Inflammatory macrophage treated with lipopolysaccharide for 4 hours (primary cell): ENCODE data around the gene ALKAL2.

Experiments
- DNase-seq: peaks from one replicate; pipeline ENCODE4 v3.0.0-alpha.2; 2020

ALKAL2 gene

DNA sequence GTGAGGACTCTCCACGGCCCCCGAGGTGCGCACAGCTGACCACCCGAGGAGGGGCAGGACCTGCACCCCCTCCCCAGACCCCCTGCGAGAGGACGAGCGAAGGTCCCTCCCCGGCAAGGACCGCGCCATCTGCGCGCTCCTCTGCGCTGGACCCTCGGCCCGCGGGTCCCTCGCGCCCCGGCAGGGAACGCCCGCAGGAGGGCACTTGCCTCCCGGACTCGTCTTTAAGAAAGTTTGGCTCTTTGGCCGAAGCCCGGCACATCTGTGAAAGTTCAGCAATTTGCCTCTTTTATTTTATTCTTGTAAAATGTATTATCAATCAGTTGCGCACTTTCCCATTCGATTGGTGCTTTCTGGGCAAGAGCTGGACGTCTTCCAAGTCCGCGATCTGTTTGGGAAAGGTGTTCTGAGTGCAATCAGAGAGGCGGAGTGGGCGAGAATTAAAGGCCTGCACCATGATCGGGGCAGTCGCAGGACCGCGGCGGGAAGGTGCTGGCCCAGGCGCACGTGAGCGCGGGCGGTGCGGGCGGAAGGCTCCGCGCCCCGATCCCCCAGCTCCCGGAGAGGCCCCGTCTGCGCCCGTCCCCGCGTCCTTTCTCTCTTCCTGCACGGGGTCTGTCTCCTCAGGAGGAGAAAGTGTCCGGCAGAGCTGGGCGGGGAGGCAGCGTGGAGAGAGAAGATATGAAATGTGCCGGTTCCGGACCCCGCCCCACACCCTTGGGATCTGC, 1.6 kb upstream of the ALKAL2 start:
- DNase-seq = no peak

DNA sequence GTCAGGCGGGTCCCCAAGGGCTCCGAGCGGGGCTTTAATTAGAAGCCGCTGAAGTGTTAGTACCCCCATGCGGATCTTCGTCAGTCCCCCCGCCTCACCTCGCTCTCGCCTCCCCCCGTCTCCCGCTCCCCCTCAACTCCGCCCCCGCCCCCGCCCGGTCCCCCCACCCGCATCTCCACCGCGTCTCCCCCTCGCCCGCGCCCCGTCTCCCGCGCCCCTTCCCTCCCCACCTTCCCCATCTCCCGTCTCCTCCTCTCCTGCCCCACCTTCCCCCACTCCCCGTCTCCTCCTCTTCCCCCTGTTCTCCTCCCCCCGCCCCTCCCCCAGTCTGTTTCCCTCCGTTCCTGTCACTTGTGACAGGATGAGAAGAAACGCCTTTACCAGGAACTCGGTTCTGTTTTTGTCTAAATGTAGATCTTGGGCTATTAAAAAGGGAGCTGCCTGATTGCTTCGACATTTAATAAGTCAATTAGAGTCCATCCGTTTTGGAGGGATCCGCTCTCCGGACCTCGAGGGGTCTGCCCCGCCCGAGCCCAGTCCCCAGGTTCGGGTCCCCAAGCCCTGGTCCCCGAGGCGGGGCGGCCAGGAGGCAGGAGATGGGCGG, 969 bp upstream of the ALKAL2 start:
- no peak for DNase-seq

DNA sequence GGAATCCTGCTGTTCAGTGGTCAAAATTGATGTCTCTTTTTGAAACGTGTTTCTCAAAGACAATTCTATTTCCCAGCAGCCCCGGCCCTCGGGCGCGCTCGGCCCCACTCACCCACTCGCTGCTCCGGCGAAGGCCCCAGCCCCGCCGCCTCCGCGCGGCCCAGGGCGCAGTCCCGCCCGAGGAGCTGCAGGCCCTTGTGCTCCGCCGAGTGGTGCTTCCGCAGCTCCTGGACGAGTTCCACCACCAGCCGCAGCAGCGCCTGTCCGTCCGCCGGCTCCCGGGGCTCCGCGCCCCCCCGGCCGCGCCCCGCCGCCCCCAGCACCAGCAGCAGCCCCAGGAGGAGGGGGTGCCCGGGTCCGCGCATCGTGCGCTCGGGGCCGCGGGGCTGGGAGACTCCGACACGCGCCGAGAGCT, 413 bp downstream of the ALKAL2 start:
- no peak for DNase-seq

DNA sequence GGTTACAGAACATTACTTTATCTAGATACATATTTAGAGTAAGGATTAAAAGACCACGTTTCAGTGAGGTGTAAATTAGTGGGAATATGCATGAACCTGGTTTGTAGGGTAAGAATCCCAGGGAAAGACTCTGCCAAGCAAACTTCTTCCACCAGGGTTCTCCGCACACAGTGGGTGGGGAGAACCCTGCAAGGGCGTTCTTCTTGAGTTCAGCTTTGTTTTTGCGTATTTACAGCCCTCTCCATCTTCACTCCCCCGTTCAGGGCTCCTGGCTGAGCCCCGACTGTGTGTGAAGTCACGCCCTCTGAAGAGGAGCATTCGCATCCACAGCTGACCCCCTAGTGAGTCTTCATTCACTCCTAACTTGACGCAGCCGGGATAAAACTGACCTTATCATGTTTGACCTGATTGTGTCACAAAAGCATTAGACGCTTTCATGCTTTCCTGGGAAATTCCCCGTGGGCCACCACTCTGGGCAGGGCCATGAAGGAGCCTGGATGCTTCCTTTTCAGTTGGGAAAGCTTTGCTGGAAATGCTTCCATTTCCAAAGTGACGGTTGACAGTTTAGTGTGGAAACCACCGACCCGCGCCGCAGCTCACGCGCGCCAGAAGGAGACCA, 1.0 kb downstream of the ALKAL2 start:
- DNase-seq = peak; percentile 12

DNA sequence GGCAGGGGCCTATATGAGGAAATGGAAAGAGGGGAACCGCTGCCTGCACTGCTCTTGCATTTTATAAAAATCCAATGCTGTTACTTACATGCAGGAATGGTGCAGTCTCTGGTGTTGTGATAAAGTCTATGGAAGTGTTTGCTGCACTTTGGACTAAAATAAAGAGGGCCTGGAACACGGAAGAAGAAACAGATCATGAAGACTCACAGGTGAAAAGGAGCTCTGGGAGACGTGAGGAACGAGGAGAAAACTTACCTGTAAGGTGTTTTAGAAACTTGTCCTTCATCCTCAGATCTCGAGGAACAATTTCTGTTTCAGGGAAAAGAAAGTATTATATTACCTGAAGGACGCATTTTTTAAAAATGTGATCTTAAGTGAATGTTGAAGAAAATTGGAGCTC, 1.9 kb downstream of the ALKAL2 start:
- DNase-seq = no peak

DNA sequence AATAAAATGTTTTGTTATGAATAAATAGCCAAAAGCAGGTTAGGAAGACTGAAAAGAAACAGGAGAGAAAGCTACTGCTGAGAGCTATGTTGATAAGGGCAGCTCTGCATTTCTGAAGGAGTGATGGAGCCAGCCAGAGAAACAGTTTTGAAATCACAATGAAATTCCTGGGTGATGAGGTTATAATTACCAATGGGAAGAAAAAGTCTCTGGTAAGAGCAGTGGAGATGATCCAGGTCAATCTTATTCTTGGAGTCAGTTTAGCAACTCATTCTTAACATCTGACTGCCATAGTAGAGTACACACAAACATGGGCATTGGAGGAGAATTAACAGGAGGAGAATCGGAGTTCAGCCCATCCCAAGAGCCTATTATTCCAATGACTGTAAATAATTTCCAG, 2.4 kb downstream of the ALKAL2 start:
- no peak for DNase-seq

DNA sequence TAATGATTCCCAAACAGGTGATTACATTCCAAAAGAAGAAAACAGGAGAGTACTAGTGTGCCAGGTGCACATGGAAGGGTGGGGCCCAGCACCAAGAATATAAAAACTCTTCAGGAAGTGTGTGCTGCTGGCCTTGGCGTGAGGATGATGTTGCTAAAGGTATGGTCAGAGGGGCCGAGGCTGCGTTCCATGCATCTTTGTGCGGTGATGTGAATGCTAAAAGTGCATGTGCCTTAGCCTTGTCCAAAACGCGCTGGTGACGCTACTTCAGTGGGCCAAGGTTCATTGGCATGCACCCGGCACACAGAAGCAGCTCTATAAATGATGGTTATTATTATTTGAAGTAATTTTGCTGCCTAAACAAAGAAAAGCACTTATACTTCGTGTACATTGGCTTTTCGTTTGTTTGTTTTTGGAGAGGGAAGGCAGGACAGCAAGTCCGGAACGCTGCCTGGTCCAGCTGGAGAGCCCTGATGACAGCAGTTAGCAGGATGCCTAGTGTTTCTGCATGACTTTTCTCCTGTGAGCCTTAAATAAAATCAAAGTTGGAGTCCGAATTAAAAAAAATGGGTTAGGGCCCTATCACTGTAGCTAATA, 2.9 kb downstream of the ALKAL2 start:
- DNase-seq = no peak

DNA sequence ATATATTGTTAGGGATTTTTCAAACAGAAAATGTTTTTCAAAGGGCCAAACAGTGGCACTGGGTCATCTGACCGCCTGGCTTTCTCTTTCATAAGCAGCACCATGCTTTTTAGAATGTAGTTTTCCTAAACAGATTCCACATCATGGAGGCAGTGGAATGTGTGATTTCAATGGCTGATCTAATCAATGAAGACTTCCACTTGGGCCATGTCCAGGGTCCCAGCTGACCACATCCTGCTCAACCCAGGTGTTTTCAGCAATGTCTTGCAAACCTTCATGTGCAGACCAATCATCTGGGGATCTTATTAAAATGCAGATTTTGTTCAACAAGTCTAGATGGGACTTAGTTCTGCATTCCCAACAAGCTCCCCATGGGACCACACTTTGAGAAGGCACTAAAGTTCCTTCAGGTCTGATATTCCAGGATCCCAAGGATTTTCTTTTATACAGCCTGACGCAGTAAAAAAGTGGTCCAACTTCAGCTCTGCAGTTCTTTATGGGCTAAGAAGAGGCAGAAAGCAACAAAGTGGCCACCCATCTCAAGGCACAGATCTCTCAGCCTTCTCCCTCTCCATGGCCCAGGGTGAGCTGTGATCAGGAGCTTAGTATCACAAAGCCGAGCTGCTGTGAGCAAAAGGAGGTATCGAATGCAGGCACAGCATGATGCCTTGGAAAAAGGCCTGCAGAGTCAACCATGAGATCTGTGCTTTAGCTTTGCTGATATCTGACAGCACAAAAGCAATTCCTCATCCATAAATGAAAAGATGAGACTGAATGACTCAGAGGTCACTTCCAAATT, 3.7 kb downstream of the ALKAL2 start:
- DNase-seq = no peak

DNA sequence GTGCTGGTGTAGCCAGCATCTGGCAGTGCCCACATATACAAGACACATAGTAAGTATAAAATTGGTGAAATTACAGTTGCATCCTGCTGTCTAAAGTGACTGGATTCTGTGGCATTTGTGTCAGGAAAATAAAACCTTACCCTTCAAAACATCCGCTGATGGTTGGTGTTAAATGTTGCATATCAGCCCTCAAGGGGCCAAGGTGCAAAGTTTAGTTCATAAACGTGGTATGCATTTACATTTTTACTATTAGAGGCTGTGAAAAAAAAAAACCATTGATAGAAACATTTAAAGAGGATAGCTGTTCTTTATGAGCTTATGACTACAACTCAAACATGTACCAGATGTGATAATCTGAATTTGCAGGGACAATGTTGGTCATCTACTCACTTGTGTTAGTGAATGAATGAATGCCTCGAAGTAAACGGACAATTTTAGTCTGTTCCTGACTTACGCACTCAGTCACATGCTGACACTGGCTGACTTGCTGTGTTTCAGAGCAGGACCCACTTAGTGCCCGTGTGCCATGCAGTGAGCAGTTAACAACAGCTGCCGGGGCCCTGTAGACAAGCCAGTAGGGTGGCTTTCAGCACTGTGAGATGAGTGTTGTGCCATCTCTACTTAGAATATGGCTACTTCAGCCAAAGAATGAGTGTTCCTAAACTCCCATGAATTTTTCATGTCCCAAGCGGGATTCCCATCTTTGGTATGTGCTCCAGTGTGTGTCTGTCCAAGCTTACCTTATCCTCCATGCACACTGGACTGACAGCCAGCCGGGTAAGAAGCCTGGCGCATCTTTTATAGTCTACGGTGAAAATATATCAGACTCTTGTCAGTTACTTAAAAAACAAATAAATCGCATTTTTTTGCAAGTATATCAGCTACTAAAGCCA, 5.3 kb downstream of the ALKAL2 start:
- DNase-seq = no peak

DNA sequence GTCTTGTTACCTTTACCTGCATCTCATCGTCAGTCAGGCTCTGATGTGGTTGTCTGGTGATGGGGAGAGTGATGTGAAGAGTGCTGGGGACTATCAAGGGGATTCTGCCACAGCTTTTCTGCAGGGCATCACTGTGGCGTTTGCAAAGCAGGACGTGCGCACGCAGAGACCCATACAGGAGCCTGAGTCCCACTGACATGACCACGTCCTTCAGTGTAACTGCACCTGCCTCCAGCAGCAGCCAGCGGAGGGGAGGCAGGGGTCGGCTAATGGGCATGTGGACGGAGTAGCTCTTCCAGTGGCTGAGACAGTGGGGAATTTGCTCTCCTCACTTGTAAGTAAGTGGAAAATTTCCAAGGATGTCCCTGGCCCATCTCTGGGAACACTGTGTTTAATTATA, 6.5 kb downstream of the ALKAL2 start:
- no peak for DNase-seq

DNA sequence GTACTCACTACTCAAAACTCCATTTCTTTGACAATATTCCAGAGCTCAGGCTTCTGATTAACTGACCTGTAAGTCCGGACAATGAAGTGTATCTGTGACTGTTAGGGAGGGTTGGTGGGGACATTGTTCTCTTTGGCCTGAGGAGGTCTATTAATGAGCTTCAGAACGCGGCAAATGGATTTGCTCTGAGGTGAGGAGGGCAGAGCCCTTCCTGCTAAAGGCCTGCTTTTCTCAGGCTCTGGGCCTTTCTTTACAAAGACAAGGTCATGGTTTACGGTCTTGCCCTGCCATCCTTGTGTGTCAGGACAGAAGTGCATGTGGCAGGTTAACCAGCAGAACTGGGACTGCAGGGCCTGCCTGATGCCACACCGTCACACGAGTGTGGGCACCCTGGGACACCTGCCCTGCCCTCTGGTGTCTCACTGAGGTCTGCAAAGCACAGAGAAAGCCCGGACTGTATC, 7.2 kb downstream of the ALKAL2 start:
- no peak for DNase-seq

DNA sequence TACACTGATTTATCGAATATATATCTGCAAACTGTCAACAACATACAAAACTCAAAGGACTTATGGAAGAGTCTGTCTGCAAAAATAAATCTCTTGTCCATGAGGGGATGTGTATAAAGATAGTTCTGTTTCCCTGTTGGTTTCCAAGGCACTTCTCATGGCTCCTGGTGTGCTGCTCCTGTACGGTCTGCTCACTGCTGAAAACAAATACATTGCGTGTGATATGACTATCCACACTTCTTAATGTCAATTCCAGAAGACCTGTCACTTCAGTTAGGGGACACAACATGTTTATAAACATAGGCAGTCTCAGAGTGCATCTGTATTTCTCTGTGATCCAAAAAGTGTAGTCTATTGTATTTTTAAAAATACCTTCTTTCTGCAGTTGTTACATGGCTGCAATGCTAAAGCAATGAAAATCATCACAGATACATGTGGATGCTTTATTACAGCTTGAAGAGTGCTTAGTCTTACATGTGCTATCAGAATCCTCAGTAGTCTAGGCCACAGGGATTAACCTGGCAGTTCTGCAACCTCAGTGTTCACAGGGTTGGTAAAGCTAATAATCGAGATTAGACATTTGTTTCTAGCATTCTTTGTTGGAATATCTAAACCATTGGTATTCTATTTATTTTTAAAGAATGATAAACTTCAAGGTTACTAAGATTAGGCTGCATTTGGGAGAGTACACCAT, 7.8 kb downstream of the ALKAL2 start:
- DNase-seq = no peak

DNA sequence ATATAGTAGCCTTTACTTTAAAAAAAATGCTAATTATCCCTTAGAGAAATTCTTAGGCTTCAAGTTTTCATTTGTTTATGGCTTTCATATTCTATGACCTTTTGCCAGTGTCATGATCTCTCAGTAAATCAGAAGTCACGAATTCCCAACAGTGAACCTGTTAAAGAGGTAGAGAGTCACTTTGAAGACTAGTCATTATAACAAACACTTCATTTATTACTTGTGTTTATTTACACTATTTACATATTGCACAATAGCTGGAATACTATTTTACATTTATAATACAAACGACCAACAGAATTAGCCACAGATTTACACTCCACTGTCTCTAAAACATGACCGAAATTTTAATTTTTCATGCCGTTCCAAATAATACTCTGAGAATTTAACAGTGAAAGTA, 8.5 kb downstream of the ALKAL2 start:
- no peak for DNase-seq

DNA sequence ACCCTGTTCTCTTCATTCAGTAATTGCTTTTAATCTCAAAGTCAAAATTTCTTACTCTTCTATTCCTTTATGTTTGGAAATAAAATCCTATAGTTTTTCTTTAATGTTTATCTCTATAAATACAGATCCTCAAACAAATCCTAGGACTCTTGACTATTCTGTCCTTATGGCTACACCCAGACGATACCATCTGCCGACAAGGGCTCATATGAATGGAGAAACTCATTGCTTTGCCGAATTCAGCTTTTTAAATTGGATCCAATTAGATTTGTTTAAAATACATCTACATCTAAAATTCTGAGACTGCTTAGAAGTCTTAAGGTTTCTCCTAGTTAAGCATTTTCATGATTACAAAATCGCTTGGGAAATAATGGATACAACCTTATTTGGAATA, 9.0 kb downstream of the ALKAL2 start:
- DNase-seq = no peak

DNA sequence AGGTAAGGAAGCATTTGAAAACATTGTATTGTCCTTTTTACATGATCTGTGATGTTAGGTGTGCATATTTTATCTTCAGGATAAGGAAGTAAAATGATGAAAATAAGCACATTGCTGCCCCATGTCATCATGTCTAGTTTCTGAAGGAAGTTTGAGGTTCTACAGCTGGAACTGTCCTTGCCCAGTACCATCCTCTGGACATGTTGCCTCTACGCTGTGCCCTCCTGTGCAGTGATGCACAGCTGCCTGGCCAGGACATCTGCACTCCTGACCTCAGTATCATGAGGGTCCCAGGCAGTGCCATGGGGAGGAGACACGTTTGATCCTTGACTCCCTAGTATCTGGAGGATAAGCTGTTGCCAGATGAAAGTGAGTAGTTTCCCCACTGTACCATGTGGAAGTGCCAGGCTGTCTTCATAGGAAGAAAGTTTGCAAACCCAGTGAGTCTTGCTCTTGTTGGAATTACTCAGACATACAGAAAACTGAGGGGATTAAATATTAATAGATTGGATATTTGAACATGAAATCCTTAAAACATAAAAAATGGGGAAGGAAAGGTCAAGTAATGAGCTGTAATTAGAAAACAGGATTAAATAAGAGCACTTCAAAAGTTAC, 9.5 kb downstream of the ALKAL2 start:
- DNase-seq = no peak

DNA sequence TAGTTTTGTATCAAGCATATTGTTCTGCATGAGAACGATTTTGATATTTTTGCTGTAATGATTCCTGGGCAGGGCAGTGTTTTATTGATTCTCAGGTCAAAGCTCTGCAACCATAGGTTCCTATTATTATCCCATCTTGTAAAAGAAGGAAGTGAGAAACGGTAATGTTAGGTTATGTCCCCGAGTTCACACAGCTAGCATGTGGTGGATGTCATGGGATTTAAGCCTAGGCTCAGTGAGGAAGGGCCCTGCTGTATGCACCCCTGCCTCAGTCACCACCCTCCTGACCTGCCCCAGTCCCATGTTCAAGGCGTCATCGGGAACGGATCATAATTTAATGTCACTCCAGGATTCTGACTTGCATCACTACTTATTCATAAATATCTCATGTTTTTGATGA, 12.4 kb downstream of the ALKAL2 start:
- peak; percentile 52 for DNase-seq

DNA sequence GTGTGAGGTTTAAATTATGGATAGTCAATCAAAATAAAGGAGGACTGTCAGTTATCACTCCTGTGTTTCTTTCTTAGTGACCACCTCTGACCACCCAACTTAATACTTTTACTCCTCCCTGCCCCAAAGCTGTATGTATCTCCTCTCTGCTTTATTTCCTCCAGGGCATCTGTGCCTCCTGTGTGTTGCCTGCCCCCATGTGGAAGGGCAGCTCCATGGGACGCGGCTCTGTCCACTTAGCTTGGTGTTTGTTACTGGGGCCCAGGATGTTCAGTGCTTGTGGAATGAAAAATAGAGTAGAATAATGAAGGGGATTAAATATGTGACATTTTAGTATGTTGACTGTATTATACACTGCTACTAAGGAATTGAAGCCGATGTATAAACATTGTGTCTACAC, 13.4 kb downstream of the ALKAL2 start:
- no peak for DNase-seq

DNA sequence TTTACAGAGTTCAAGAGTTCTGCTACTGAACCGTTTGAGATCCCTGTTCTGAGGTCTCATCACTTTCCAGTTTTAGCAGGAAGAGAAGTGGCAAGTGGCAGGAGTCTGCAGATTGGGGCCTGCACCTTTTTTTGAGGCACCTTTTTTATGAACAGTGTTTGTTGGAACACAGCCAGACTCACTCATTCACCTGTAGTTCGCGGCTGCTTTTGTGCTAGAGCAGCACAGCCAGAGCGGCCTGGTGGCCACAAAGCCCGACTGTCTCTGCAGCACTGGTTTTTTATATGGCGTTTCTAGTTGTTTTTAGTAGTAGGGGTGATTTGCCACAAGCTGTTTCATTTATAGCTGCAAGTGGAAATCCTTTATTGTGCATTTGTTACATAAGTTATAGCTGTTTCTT, 14.6 kb downstream of the ALKAL2 start:
- DNase-seq = no peak

DNA sequence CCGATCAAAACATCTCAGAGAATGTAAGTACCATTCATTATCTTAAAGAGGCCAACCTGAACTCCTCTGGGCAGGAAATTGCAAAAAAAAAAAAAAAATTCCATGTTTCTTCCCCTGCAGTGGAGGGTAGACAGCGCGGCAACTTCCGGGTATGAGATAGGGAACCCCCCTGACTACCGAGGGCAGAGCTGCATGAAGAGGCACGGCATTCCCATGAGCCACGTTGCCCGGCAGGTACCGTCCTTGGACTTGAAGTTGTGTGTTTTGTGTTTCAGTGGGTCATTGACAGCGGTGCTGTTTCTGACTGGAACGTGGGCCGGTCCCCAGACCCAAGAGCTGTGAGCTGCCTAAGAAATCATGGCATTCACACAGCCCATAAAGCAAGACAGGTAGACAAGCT, 16.0 kb downstream of the ALKAL2 start:
- no peak for DNase-seq

DNA sequence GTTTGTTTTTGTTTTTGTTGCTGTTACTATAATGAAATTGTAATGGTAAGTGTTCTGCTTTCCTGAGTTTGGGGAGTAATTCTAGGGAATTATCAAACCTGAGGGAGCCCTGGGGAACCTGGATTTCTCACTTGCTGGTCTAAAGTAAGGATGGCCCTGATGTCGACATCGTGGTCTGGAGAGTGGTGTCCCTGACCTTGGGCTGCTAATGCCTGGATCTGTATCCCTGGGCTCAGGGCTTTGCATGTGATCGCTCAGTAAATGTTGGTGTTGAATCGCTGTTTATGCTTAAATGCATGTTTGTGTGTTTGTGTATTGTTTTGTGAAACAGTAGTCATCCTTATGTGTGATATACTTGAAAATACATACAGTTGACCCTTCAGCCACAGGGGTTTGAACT, 17.0 kb downstream of the ALKAL2 start:
- DNase-seq = no peak
